Kidney epithelial cell (primary cell): ENCODE data around the gene PHF12. TPM values are rescaled to one million over a fixed set of nuclear protein-coding genes. Genes with fewer than 3 reads are reported as not detected.

ENCODE experiments used
- DNase-seq: peaks from one replicate; pipeline ENCODE4 v3.0.0-alpha.2; 2010; ENCODE audit warnings: low read depth
- H3K27me3 ChIP-seq: 2 replicates; pipeline ENCODE4 v1.6.0; 2011; ENCODE audit warnings: low read length; ENCODE audit not compliant: control insufficient read depth, insufficient read depth
- H3K36me3 ChIP-seq: 2 replicates; pipeline ENCODE4 v1.5.1; 2011; ENCODE audit warnings: low read length; ENCODE audit not compliant: control insufficient read depth, insufficient read depth
- H3K4me3 ChIP-seq: 2 replicates; pipeline ENCODE4 v1.5.1; 2011; ENCODE audit warnings: low read depth, mild to moderate bottlenecking, control low read depth, low read length
- CTCF ChIP-seq: IDR thresholded peaks from 2 replicates; pipeline ENCODE4 v1.5.1; 2011; ENCODE audit warnings: mild to moderate bottlenecking, moderate library complexity, low read length, control low read depth, inconsistent platforms; ENCODE audit not compliant: insufficient read depth, poor library complexity, severe bottlenecking
- total RNA-seq: library from RNA; depleted of rRNA; stranded (reverse); fragments of >200 nt; gene quantifications from 2 replicates; pipeline ENCODE4 v1.2.3, GENCODE V29; 2015

PHF12 gene
- total RNA-seq, 1 donor from 2014 or later, result 19.6 TPM

- H3K27me3 ChIP-seq, result peaks cover 9% of the 10 kb centered on the region
Measured at GRCh38 chr17:28960256-28961061, 9.1 kb upstream of the PHF12 start.

DNA sequence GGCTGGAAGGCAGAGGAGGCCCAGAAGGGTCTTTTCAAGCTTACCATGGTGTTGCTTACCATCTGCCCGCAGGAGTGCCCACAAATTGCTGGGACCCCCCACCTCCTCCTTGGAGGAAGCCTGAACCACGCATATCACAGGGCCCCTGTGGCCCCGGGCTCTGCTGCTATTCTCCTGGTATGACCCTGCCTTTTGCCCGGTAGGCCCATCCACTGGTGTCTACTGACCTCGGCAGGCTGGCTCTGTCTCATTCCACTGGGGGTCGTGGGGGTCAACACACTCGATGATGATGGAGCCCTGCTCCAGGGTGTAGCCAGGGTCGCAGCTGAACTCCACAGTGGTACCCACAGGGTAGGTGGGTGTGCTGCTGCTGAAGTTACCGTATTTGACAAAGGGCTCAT is 8.2 kb upstream of the PHF12 start:
- Histone ChIP-seq H3K4me3 (no peak overlapping the region), H3K27me3 (peaks cover 9% of the 10 kb centered on the region), H3K36me3 (no peaks in the 10 kb centered on the region)
- no peak for TF ChIP-seq CTCF
- no peak for DNase-seq

More at GRCh38 chr17:28960256-28961061, 9.1 kb upstream of the PHF12 start:
- Histone ChIP-seq H3K36me3 (no peaks in the 10 kb centered on the region), H3K4me3 (no peak overlapping the region)
- no peak for DNase-seq
- no peak for TF ChIP-seq CTCF

DNA sequence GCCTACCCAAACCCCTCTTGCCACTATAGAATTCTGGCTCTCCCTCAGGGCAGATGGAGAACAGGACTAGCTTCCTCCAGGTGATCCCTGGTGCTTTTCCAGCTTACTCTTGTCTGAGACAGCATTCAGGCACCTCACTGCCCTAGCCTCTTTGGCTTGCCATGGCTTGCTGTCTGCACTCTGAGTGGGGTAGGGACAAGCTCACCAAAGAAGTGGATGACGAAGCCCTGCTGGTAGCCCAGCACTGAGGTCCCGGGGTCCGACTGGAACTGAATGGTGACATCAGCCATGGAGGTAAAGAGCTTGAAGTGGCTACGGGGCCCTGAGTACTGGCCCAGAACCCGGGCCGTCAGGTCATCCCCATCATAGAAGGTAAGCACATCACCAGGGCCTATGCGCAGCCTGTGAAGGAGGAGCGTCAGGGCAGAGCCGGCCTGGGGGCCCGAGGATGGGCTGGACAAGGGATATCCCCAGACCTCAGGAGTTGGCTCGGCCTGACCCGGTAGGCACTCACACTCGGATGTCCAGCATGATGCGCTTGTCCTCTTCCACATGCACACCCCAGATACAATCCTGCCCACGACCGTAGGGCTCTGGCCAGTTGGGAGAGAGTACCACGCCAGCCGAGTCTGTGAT is 7.6 kb upstream of the PHF12 start:
- peaks cover 8% of the 10 kb centered on the region for H3K27me3 ChIP-seq
- no peak for DNase-seq
- H3K4me3 ChIP-seq, result no peak overlapping the region
- no peaks in the 10 kb centered on the region for H3K36me3 ChIP-seq
- no peak for TF ChIP-seq CTCF

- H3K27me3 ChIP-seq, result peaks cover 5% of the 10 kb centered on the region
- TF ChIP-seq CTCF, result no peak
- DNase-seq, result no peak
- no peaks in the 10 kb centered on the region for H3K36me3 ChIP-seq
- no peak overlapping the region for H3K4me3 ChIP-seq
Measured at GRCh38 chr17:28957992-28958355, 6.7 kb upstream of the PHF12 start.

- Histone ChIP-seq H3K4me3 (no peak overlapping the region), H3K27me3 (peaks cover 5% of the 10 kb centered on the region), H3K36me3 (no peaks in the 10 kb centered on the region)
- TF ChIP-seq CTCF, result no peak
- DNase-seq, result no peak
Measured at GRCh38 chr17:28957277-28957991, 6.1 kb upstream of the PHF12 start.
